Cardiac septum (tissue), 1 donor: ENCODE data around the gene FBN3. TPM values are rescaled to one million over a fixed set of nuclear protein-coding genes. Genes with fewer than 3 reads are reported as not detected.

Experiments
- DNase-seq: peaks from one replicate; pipeline ENCODE4 v3.0.0-alpha.2; 2020; ENCODE audit warnings: low spot score
- intact Hi-C: fragments of 100-400 bp; cut with DNase I; formaldehyde crosslinking; loops from one replicate; pipeline ENCODE4 v1.14.0; 2022
- total RNA-seq: library from RNA; stranded (reverse); fragmentation: NEBNext Ultra II Directional; extraction: Animal tissue kit (Norgen Biotek cat#: 25700); gene quantifications from one replicate; pipeline ENCODE4 v1.2.1, GENCODE V29; 2021
- donor health status: DM: no; HTN: no; CAD: no.

Gene FBN3
- total RNA-seq, 1 donor from 2014 or later: not detected

- intact Hi-C loops: no loop called here
- DNase-seq: no peak
Measured at GRCh38 chr19:8097681-8098567, 51.5 kb downstream of the FBN3 start.

GRCh38 chr19:8097198-8097597, 52.2 kb downstream of the FBN3 start:
- intact Hi-C loops: no loop called here
- no peak for DNase-seq

DNA sequence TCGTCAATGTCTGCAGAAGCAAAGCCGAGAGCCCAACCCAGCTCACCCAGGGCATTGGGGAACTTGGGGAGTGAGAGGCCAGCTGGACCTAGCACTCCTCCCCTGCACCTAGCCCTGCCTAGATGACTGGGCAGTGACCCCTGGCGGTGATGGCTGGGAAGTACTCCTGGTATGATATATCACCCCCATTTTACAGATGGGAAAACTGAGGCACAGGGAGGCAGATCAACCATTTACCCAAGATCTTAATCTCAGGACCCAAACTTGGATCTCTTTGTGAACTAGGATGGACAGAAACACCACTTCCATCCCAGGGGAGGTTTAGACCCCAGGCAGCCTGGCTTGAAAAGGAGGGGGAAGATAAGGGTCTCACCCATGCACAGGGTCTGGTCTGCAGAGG, 53.3 kb downstream of the FBN3 start:
- DNase-seq: no peak
- intact Hi-C loops: no loop called here

GRCh38 chr19:8095354-8095886, 54.0 kb downstream of the FBN3 start:
- intact Hi-C loops: no loop called here
- DNase-seq: no peak

DNA sequence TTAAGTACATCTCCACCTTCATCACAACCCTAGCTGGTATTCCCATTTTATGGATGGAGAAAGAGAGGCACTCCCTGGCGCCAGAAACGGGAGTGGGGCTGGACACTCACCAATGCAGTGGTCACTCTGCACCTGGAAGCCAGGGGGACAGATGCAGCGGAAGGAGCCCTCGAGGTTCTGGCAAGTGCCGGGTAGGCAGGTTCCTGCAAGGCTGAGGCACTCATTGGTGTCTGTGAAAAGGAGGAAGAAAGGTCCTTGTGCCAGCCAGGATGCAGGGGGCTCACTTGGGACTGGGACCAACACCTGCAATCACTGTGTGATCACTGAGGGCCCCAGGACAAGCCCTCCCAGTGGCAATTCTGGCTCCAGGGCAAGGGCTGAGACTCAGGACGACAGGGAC, 55.1 kb downstream of the FBN3 start:
- DNase-seq: no peak
- intact Hi-C loops: no loop called here

GRCh38 chr19:8093740-8094139, 55.7 kb downstream of the FBN3 start:
- intact Hi-C loops: no loop called here
- DNase-seq: no peak

DNA sequence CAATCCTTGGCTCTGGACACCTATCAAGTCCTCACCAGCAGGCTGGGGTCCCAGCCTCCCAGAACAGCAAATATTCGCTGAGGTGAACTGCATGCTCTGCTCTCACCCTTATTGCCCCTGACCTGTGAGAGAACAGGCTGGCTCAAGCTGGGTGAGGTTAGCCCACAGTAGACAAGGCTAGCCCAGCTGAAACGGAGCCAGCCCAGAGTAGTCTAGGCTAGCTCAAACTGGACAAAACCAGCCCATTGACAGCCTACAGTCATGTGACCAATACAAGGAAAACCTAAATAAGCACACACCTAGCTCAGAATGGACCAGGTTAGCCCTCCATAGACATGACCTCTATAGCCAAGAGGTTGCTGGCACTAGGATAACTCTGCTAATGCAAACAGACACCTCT, 58.4 kb downstream of the FBN3 start:
- DNase-seq: no peak
- intact Hi-C loops: no loop called here

DNA sequence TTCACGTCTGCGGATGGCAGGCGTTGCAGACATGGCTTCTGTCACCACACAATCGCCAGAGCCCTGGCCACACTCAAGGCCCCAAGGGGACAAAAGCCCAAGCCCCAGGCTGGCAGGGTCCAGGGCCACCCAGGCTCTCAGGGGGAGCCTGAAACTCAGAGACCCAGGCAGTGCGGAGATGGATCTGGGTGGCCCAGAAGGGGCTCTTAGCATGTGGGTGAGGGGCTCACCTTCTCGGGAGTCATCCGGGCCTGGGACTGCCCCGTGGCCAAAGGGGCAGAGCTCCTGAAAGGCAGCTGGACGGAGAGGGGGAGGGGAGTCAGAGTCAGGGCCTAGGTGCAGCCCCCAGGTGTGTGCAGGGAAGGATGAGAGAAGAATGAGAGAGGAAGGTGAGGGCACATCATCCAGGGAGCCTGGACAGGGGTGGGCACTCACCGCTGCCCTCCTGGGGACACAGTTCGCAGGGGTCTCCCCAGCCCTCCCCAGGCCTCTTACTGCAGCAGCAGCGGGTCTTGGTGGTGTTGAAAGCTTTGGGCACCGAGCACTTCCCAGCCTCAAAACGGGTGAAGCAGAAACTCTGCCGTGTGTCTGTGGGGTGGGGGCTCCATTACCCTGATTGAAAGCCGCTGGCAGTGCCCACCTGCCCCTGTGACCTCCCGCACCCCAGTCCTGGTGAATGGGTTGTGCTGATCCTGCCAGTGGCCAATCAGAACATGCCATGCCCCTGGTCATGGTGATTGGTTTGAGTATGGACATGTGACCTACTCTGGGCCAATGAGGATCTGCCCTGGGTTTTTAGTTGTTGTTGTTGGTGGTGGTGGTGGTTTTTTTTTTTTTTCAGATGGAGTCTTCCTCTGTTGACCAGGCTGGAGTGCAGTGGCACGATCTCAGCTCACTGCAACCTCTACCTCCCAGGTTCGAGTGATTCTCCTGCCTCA, 59.5 kb downstream of the FBN3 start:
- intact Hi-C loops: no loop called here
- no peak for DNase-seq

DNA sequence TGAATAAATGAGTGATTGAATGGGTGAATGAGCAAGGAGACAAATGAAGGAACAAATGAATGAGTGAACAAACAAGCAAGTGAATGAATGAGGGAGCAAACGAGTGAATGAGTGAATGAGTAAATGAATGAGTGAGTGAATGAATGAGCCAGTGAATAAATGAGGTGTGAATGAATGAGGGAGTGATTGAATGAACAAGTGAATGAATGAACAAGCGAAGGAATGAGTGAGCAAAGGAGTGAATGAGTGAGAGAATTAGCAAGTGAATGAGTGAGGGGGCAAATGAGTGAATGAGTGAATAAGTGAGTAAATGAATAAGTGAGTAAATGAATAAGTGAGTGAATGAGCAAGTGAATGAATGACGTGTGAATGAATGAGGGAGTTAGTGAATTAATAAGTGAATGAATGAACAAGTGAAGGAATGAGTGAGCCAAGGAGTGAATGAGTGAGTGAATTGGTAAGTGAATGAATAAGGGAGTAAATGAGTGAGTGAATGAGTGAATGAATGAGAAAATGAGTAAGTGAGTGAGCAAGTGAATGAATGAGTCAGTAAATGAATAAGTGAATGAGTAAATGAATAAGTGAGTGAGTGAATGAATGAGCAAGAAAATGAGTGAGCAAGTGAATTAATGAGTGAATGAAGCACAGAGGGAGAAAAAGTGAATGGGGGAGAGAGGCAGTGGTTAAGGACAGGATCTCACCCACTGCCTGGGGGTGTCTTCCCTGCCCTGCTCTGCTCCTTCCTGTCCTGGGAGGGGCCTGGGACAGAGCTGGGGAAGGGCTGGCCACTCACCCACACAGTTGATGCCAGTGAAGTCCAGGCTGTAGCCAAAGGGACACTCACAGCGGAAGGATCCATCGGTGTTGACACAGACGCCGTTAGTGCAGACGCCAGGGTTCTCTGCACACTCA, 60.4 kb downstream of the FBN3 start:
- intact Hi-C loops: no loop called here
- DNase-seq: no peak

DNA sequence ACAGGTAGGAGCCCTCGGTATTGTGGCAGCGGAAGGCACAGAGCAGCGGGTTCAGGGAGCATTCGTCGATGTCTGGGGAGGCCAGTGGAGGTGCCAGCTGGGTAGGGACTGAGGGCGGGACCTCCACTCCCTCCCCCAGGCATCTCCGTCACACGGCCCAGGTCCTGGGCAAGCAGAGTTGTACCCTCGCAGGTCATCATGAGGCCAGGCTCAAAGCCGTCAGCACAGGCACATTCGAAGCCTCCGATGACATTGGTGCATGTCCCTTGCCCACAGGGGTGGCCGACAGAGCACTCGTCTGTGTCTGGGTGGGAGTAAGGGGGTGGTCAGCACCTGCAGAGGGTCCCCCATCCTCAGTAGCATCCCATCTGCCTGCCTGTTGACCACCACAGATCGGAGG, 61.5 kb downstream of the FBN3 start:
- intact Hi-C loops: no loop called here
- no peak for DNase-seq

- no peak for DNase-seq
- intact Hi-C loops: no loop called here
Measured at GRCh38 chr19:8086849-8087248, 62.5 kb downstream of the FBN3 start.

- no peak for DNase-seq
- intact Hi-C loops: no loop called here
Measured at GRCh38 chr19:8085598-8086408, 63.6 kb downstream of the FBN3 start.

GRCh38 chr19:8084152-8084551, 65.2 kb downstream of the FBN3 start:
- DNase-seq: no peak
- intact Hi-C loops: no loop called here

- DNase-seq: no peak
- intact Hi-C loops: no loop called here
Measured at GRCh38 chr19:8083141-8083540, 66.3 kb downstream of the FBN3 start.

- DNase-seq: no peak
- intact Hi-C loops: no loop called here
Measured at GRCh38 chr19:8081569-8082550, 67.5 kb downstream of the FBN3 start.

- intact Hi-C loops: no loop called here
- no peak for DNase-seq
Measured at GRCh38 chr19:8080832-8081231, 68.6 kb downstream of the FBN3 start.

GRCh38 chr19:8079988-8080387, 69.4 kb downstream of the FBN3 start:
- DNase-seq: no peak
- intact Hi-C loops: no loop called here
